ENCODE measurements around the gene SNTG2.

- no peak for TF ChIP-seq HDAC6 (IDR thresholded peaks at IDR 0.05; ENCODE audit: low read depth, low read length)
- no peak for TF ChIP-seq ZNF207 (IDR thresholded peaks at IDR 0.05; ENCODE audit: borderline replicate concordance)
- TF ChIP-seq PREB (CRISPR knock-in tag; IDR thresholded peaks at IDR 0.05), result no peak
- TF ChIP-seq JUND (CRISPR knock-in tag; IDR thresholded peaks at IDR 0.05), result no peak
- TF ChIP-seq ZSCAN31 (CRISPR knock-in tag; IDR thresholded peaks at IDR 0.05; ENCODE audit: low read depth), result no peak
- no peak for TF ChIP-seq ELF1 (CRISPR knock-in tag; IDR thresholded peaks at IDR 0.05)
- no peak for TF ChIP-seq PRMT3 (CRISPR knock-in tag; IDR thresholded peaks at IDR 0.05; ENCODE audit: borderline replicate concordance, low read depth)
- no peak for TF ChIP-seq HNRNPUL1 (IDR thresholded peaks at IDR 0.05; ENCODE audit: low read depth, low read length)
Measured at GRCh38 chr2:1077911-1078310, 127.3 kb downstream of the SNTG2 start.
